Testis (tissue), 2 donors: ENCODE data around the gene METTL13.

Source experiments
- CTCF ChIP-seq, 3 experiments: fragments of 450-650 bp in 2 of 3; fragments of 200-600 bp in 1 of 3; sonication (generic) in 1 of 3; IDR thresholded peaks; one replicate each; pipeline ENCODE4 v1.5.1; 2016 to 2019; ENCODE audit warnings: antibody characterized with exemption in 3 of 3, mild to moderate bottlenecking in 2 of 3, moderate library complexity in 1 of 3
- POLR2A ChIP-seq: fragments of 450-650 bp; IDR thresholded peaks from one replicate; pipeline ENCODE4 v1.6.1; 2017; ENCODE audit warnings: antibody characterized with exemption, mild to moderate bottlenecking, moderate library complexity

GRCh38 chr1:171811672-171812071 lies 30.2 kb downstream of the METTL13 start:
- TF ChIP-seq POLR2A = no peak
- no peak for TF ChIP-seq CTCF (IDR thresholded peaks at IDR 0.05)
